ENCODE results near the gene HVCN1.

Gene HVCN1

GRCh38 chr12:110647631-110648040 is 41.3 kb downstream of the HVCN1 start:
- H4K20me1 ChIP-seq (ENCODE audit: insufficient read depth, low read length, poor library complexity, severe bottlenecking) = no peaks in the 10 kb centered on the region
- no peaks in the 10 kb centered on the region for H3F3A ChIP-seq (ENCODE audit: low read depth)
- H3K4me3 ChIP-seq (ENCODE audit: low read length, poor library complexity, severe bottlenecking) = no peak overlapping the region
- H3K9me3 ChIP-seq (ENCODE audit: insufficient read depth, low read depth, low read length) = no peaks in the 10 kb centered on the region
- no peaks in the 10 kb centered on the region for H3K79me2 ChIP-seq (ENCODE audit: insufficient read depth, low read length)
- H3K4me1 ChIP-seq (ENCODE audit: insufficient read depth, low read length, poor library complexity, severe bottlenecking) = peaks cover 24% of the 10 kb centered on the region
- peaks cover 9% of the 10 kb centered on the region; the same call in 1 of the 2 replicates for H3K36me3 ChIP-seq (ENCODE audit: insufficient read depth, low read length)
- H3K27me3 ChIP-seq (ENCODE audit: insufficient read depth, low read length, poor library complexity, severe bottlenecking) = no peaks in the 10 kb centered on the region
- H3K9me2 ChIP-seq (replicated peaks; ENCODE audit: low read depth, low read length) = no peaks in the 10 kb centered on the region
- peak overlapping the region; percentile 23 for H3K4me2 ChIP-seq (ENCODE audit: low read depth, low read length, poor library complexity, severe bottlenecking)
- no peak overlapping the region for H2AFZ ChIP-seq (ENCODE audit: low read length)
- TF ChIP-seq CTCF (conservative IDR thresholded peaks at IDR 0.05; ENCODE audit: low read length) = no peak
- TF ChIP-seq EZH2phosphoT487 (IDR thresholded peaks at IDR 0.05; ENCODE audit: borderline replicate concordance) = no peak
- peak overlapping the region; percentile 26 for H3K9ac ChIP-seq (ENCODE audit: low read depth, low read length, poor library complexity, severe bottlenecking)

- Histone ChIP-seq H3K9me2 (replicated peaks; ENCODE audit: low read depth, low read length) (no peaks in the 10 kb centered on the region), H3K27me3 (ENCODE audit: insufficient read depth, low read length, poor library complexity, severe bottlenecking) (no peaks in the 10 kb centered on the region), H4K20me1 (ENCODE audit: insufficient read depth, low read length, poor library complexity, severe bottlenecking) (no peaks in the 10 kb centered on the region), H3K4me1 (ENCODE audit: insufficient read depth, low read length, poor library complexity, severe bottlenecking) (peaks cover 31% of the 10 kb centered on the region), H3K79me2 (ENCODE audit: insufficient read depth, low read length) (no peaks in the 10 kb centered on the region), H3K4me2 (ENCODE audit: low read depth, low read length, poor library complexity, severe bottlenecking) (no peak overlapping the region), H3K4me3 (ENCODE audit: low read length, poor library complexity, severe bottlenecking) (no peak overlapping the region), H2AFZ (ENCODE audit: low read length) (no peak overlapping the region), H3K36me3 (ENCODE audit: insufficient read depth, low read length) (no peaks in the 10 kb centered on the region), H3K9ac (ENCODE audit: low read depth, low read length, poor library complexity, severe bottlenecking) (no peak overlapping the region), H3K9me3 (ENCODE audit: insufficient read depth, low read depth, low read length) (no peaks in the 10 kb centered on the region), H3F3A (ENCODE audit: low read depth) (no peaks in the 10 kb centered on the region)
- TF ChIP-seq EZH2phosphoT487 (IDR thresholded peaks at IDR 0.05; ENCODE audit: borderline replicate concordance) (no peak), CTCF (conservative IDR thresholded peaks at IDR 0.05; ENCODE audit: low read length) (no peak)
Measured at GRCh38 chr12:110641521-110641920, 47.4 kb downstream of the HVCN1 start.

- no peak overlapping the region for H3K9ac ChIP-seq (ENCODE audit: low read depth, low read length, poor library complexity, severe bottlenecking)
- no peak overlapping the region for H2AFZ ChIP-seq (ENCODE audit: low read length)
- H3K9me2 ChIP-seq (replicated peaks; ENCODE audit: low read depth, low read length) = no peaks in the 10 kb centered on the region
Measured at GRCh38 chr12:110640275-110641025, 48.5 kb downstream of the HVCN1 start.

More at GRCh38 chr12:110640275-110641025, 48.5 kb downstream of the HVCN1 start:
- TF ChIP-seq EZH2phosphoT487 (IDR thresholded peaks at IDR 0.05; ENCODE audit: borderline replicate concordance) = no peak
- no peak for TF ChIP-seq CTCF (conservative IDR thresholded peaks at IDR 0.05; ENCODE audit: low read length)
- no peak overlapping the region for H3K4me2 ChIP-seq (ENCODE audit: low read depth, low read length, poor library complexity, severe bottlenecking)
- no peaks in the 10 kb centered on the region for H3F3A ChIP-seq (ENCODE audit: low read depth)
- H3K9me3 ChIP-seq (ENCODE audit: insufficient read depth, low read depth, low read length) = no peaks in the 10 kb centered on the region
- H3K36me3 ChIP-seq (ENCODE audit: insufficient read depth, low read length) = no peaks in the 10 kb centered on the region
- no peak overlapping the region for H3K4me3 ChIP-seq (ENCODE audit: low read length, poor library complexity, severe bottlenecking)
- no peaks in the 10 kb centered on the region for H3K27me3 ChIP-seq (ENCODE audit: insufficient read depth, low read length, poor library complexity, severe bottlenecking)
- H4K20me1 ChIP-seq (ENCODE audit: insufficient read depth, low read length, poor library complexity, severe bottlenecking) = no peaks in the 10 kb centered on the region
- peaks cover 31% of the 10 kb centered on the region for H3K4me1 ChIP-seq (ENCODE audit: insufficient read depth, low read length, poor library complexity, severe bottlenecking)
- H3K79me2 ChIP-seq (ENCODE audit: insufficient read depth, low read length) = no peaks in the 10 kb centered on the region
